Uterus (tissue), 2 donors: ENCODE measurements around the gene KIAA0232.

Experiments used
- POLR2A ChIP-seq, 2 donors: fragments of 450-650 bp; IDR thresholded peaks; one replicate each; pipeline ENCODE4 v1.6.1; 2016; ENCODE audit warnings: antibody characterized with exemption in 2 of 2, mild to moderate bottlenecking in 1 of 2, moderate library complexity in 1 of 2
- TF ChIP-seq, protein P1 (sequence below), 4 experiments: fragments of 200-600 bp in 2 of 4; fragments of 450-650 bp in 2 of 4; sonication (generic) in 2 of 4; IDR thresholded peaks; one replicate each; pipeline ENCODE4 v1.5.1; 2016 to 2019; ENCODE audit warnings: antibody characterized with exemption in 4 of 4, mild to moderate bottlenecking in 2 of 4, moderate library complexity in 1 of 4

DNA sequence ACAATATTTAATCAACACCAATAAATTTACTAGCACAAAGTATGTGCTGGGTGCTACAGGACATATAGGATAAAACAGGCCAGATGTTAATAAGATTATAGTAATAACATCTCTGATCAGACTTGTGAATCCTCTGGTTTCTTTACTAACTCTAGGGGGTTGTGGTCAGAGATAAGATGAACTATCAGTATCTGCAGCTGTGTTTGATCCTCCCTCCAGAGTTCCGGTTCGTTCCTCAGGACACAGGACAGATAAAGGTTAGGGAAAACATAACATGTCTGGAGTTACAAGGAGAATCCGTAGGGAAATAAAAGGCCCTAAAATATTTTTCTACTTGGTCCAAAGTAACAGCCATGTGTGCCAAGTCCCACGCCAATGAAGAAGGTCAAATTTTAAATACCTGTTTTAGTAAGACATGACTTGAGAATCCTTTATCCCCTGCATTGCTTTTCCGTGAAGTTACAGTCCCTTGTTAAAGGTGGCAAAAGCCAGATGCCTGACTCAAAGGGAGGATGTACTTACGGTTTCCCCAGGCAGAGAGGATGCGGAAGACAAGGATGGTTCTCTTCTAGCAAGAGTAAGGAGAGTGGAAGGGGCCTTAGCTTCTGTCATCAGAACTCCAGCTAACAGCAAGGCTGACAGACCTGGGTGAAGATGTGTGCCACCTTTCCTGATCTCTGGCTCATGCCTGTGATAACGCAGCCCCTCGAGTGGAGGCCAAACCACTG, 44.4 kb downstream of the KIAA0232 start:
- TF ChIP-seq, protein P1, sequence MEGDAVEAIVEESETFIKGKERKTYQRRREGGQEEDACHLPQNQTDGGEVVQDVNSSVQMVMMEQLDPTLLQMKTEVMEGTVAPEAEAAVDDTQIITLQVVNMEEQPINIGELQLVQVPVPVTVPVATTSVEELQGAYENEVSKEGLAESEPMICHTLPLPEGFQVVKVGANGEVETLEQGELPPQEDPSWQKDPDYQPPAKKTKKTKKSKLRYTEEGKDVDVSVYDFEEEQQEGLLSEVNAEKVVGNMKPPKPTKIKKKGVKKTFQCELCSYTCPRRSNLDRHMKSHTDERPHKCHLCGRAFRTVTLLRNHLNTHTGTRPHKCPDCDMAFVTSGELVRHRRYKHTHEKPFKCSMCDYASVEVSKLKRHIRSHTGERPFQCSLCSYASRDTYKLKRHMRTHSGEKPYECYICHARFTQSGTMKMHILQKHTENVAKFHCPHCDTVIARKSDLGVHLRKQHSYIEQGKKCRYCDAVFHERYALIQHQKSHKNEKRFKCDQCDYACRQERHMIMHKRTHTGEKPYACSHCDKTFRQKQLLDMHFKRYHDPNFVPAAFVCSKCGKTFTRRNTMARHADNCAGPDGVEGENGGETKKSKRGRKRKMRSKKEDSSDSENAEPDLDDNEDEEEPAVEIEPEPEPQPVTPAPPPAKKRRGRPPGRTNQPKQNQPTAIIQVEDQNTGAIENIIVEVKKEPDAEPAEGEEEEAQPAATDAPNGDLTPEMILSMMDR (IDR thresholded peaks at IDR 0.05): no peak
- no peak for TF ChIP-seq POLR2A (IDR thresholded peaks at IDR 0.05)
